K562 (cell line): ENCODE data around the gene PPP3CA. TPM values are rescaled to one million over a fixed set of nuclear protein-coding genes. Genes with fewer than 3 reads are reported as not detected.

ENCODE experiments used
- ATAC-seq: fragments of 200-7000 bp; cut with Tn5 transposase; 3 replicates; pipeline ENCODE4 v1.9.1; 2020; ENCODE audit warnings: moderate library complexity
- Bru-seq: library from RNA; stranded (reverse); fragments of 400-500 nt; gene quantifications from one replicate; lab custom pipeline; 2021; lab: Mats Ljungman, UMichigan
- BruChase-seq, 2 experiments: library from RNA; stranded (reverse); fragments of 400-500 nt; gene quantifications; one replicate each; lab custom pipeline; 2021; lab: Mats Ljungman, UMichigan
- BruUV-seq: library from RNA; stranded (reverse); fragments of 400-500 nt; replicated peaks from 2 replicates; lab custom pipeline; 2021; lab: Mats Ljungman, UMichigan
- CTCF ChIA-PET: fragments of 300-600 bp; formaldehyde crosslinking; extraction: SDS; loops from one replicate; lab custom pipeline; 2021; ENCODE audit warnings: low intra/inter-chr PET ratio; lab: Yijun Ruan, JAX
- POLR2A ChIA-PET: fragments of 300-600, 350-650 bp; sonication (Branson Sonifier 250); formaldehyde crosslinking; extraction: SDS; loops from one replicate; lab custom pipeline; 2021; ENCODE audit warnings: antibody characterized with exemption, inconsistent platforms; lab: Yijun Ruan, JAX
- DNase-seq, 4 experiments: peaks; one replicate each; pipeline versions ENCODE4 v3.0.0 to v3.0.0-alpha.2; 2011 to 2018; ENCODE audit warnings: low spot score in 3 of 4, mixed read lengths in 3 of 4; ENCODE audit errors: extremely low read depth in 1 of 4
- FAIRE-seq: peaks from 2 replicates; lab custom pipeline; 2011; peaks lifted over from hg19 to GRCh38; lab: Jason Lieb, UNC
- H2AFZ ChIP-seq: 2 replicates; pipeline ENCODE4 v1.6.0; 2011; ENCODE audit warnings: low read depth, low read length, control low read depth, inconsistent platforms
- H3K27ac ChIP-seq: fragments of 200-600 bp; 3 replicates; pipeline ENCODE4 v1.8.0; 2011; ENCODE audit warnings: low read depth, mild to moderate bottlenecking, control low read depth, inconsistent platforms, low read length, moderate library complexity, mixed read lengths; ENCODE audit errors: extremely low read depth
- H3K27me3 ChIP-seq, 2 experiments: fragments of 300-600 bp in 1 of 2; 2 replicates in 1 of 2; 3 replicates in 1 of 2; pipeline versions ENCODE4 v1.6.0 to v1.8.0; 2011; ENCODE audit warnings: inconsistent platforms in 2 of 2, low read length in 2 of 2, mild to moderate bottlenecking in 1 of 2, mixed read lengths in 1 of 2, moderate library complexity in 1 of 2; ENCODE audit not compliant: control insufficient read depth in 2 of 2, insufficient read depth in 2 of 2
- H3K36me3 ChIP-seq: fragments of 300-600 bp; 3 replicates; pipeline ENCODE4 v1.8.0; 2011; ENCODE audit warnings: mild to moderate bottlenecking, low read length, inconsistent platforms; ENCODE audit not compliant: control insufficient read depth, insufficient read depth
- H3K4me1 ChIP-seq, 2 experiments: fragments of 200-600 bp in 1 of 2; replicated peaks in 1 of 2; 2 replicates in 1 of 2; 3 replicates in 1 of 2; pipeline versions ENCODE4 v1.5.1 to v1.8.0; 2011; ENCODE audit warnings: inconsistent platforms in 2 of 2, low read length in 2 of 2, mild to moderate bottlenecking in 1 of 2, mixed read lengths in 1 of 2, moderate library complexity in 1 of 2; ENCODE audit not compliant: control insufficient read depth in 2 of 2, insufficient read depth in 2 of 2
- H3K4me2 ChIP-seq: 2 replicates; pipeline ENCODE4 v1.6.1; 2011; ENCODE audit warnings: low read length, control low read depth, inconsistent platforms, mixed read lengths; ENCODE audit not compliant: insufficient read depth
- H3K4me3 ChIP-seq: fragments of 200-600 bp; sonication (generic), shearing (Covaris generic); 2 replicates; pipeline ENCODE4 v1.5.1; 2016; ENCODE audit warnings: control low read depth, inconsistent platforms
- H3K79me2 ChIP-seq: fragments of 200-600 bp; 3 replicates; pipeline ENCODE4 v1.8.0; 2011; ENCODE audit warnings: low read length, inconsistent platforms; ENCODE audit not compliant: control insufficient read depth, insufficient read depth
- H3K9ac ChIP-seq, 2 experiments: 2 replicates each; pipeline versions ENCODE4 v1.6.0 to v1.6.1; 2011; ENCODE audit warnings: low read depth in 2 of 2, low read length in 2 of 2, control low read depth in 1 of 2, inconsistent platforms in 1 of 2, mild to moderate bottlenecking in 1 of 2, mixed read lengths in 1 of 2; ENCODE audit not compliant: insufficient read depth in 1 of 2
- H3K9me1 ChIP-seq: one replicate; pipeline ENCODE4 v1.6.0; 2011; ENCODE audit warnings: inconsistent platforms, mild to moderate bottlenecking, low read length, moderate library complexity; ENCODE audit not compliant: control insufficient read depth, insufficient read depth
- H3K9me3 ChIP-seq: replicated peaks from 2 replicates; pipeline ENCODE4 v1.5.1; 2011; ENCODE audit warnings: low read depth, low read length, inconsistent platforms; ENCODE audit not compliant: control insufficient read depth, insufficient read depth
- H4K20me1 ChIP-seq: replicated peaks from 2 replicates; pipeline ENCODE4 v1.6.1; 2011; ENCODE audit warnings: low read length, inconsistent platforms, mixed read lengths; ENCODE audit not compliant: control insufficient read depth, insufficient read depth
- ETV5 ChIP-seq: sonication (generic); formaldehyde crosslinking; IDR thresholded peaks from 2 replicates; pipeline ENCODE4 v1.4.0; 2020; ENCODE audit warnings: low read depth, mild to moderate bottlenecking, missing genetic modification reagents
- GABPB1 ChIP-seq: sonication (generic); formaldehyde crosslinking; IDR thresholded peaks from 2 replicates; pipeline ENCODE4 v1.8.0; 2022; ENCODE audit warnings: mild to moderate bottlenecking, missing genetic modification reagents
- LCOR ChIP-seq: sonication (generic); formaldehyde crosslinking; IDR thresholded peaks from 2 replicates; pipeline ENCODE4 v1.8.0; 2022; ENCODE audit warnings: mild to moderate bottlenecking, missing genetic modification reagents
- NONO ChIP-seq, 2 experiments: fragments of 200-400 bp in 1 of 2; fragments of 450-650 bp in 1 of 2; formaldehyde crosslinking in 1 of 2; IDR thresholded peaks; 2 replicates each; pipeline ENCODE4 v1.6.1; 2017; ENCODE audit warnings: low read depth in 2 of 2, mild to moderate bottlenecking in 2 of 2, moderate library complexity in 2 of 2, low read length in 1 of 2
- PHF8 ChIP-seq: fragments of 200-600 bp; sonication (generic); IDR thresholded peaks from 2 replicates; pipeline ENCODE4 v1.6.1; 2012; ENCODE audit warnings: mixed run types, mild to moderate bottlenecking, inconsistent platforms, low read length, moderate library complexity, borderline replicate concordance
- RB1 ChIP-seq: fragments of 450-650 bp; IDR thresholded peaks from 2 replicates; pipeline ENCODE4 v1.6.1; 2017; ENCODE audit warnings: low read depth, mild to moderate bottlenecking
- RBFOX2 ChIP-seq: fragments of 200-400 bp; formaldehyde crosslinking; IDR thresholded peaks from 2 replicates; pipeline ENCODE4 v1.6.1; 2017; ENCODE audit warnings: low read depth, mild to moderate bottlenecking, low read length, moderate library complexity
- RHOXF2B ChIP-seq: fragments of 250-450 bp; sonication (Bioruptor Pico); conservative IDR thresholded peaks from 2 replicates; pipeline ENCODE4 v1.5.1; 2021
- SMAD4 ChIP-seq: fragments of 250-450 bp; sonication (Bioruptor Pico); conservative IDR thresholded peaks from 2 replicates; pipeline ENCODE4 v1.8.0; 2021; ENCODE audit warnings: inconsistent platforms, mild to moderate bottlenecking, moderate library complexity
- ZNF347 ChIP-seq: fragments of 450-650 bp; formaldehyde crosslinking; IDR thresholded peaks from 2 replicates; pipeline ENCODE4 v1.4.0; 2020; ENCODE audit warnings: low read depth, mild to moderate bottlenecking, moderate library complexity
- ZNF384 ChIP-seq: IDR thresholded peaks from 2 replicates; pipeline ENCODE4 v1.6.1; 2012; ENCODE audit warnings: low read depth, low read length, improper control_type of control experiment
- WGBS: fragments of 100-300 bp; shearing (Covaris generic); methylation state at CpG from one replicate; pipeline ENCODE4 v1.1.6; 2016; ENCODE audit warnings: low coverage, mixed read lengths; ENCODE audit not compliant: insufficient coverage; ENCODE audit errors: missing lambda C conversion rate; 5-methylcytosine and 5-hydroxymethylcytosine counted together
- in situ Hi-C: fragments of 300-500 bp; cut with MboI; formaldehyde crosslinking; loops from 4 replicates; pipeline ENCODE4 v1.15.0; 2018; ENCODE audit warnings: inconsistent platforms, mixed read lengths
- intact Hi-C: fragments of 100-400 bp; cut with micrococcal nuclease; formaldehyde crosslinking; loops from 2 replicates; pipeline ENCODE4 v1.14.2; 2022
- long read RNA-seq, 3 experiments: library from polyadenylated mRNA in 2 of 3; library from RNA in 1 of 3; unstranded in 2 of 3; stranded (forward) in 1 of 3; transcript quantifications; one replicate each; pipeline ENCODE4 v2.0.0, GENCODE V29; 2019 to 2022
- polyA minus RNA-seq, 3 experiments: library from RNA; depleted of rRNA, polyadenylated mRNA; stranded (reverse); fragments of >200 nt; gene quantifications; 2 replicates each; pipeline ENCODE4 v1.2.3, GENCODE V29; 2011
- polyA plus RNA-seq, 8 experiments: library from polyadenylated mRNA; depleted of rRNA in 4 of 8; stranded (reverse) in 5 of 8; unstranded in 3 of 8; fragments of >200 nt; fragmentation: Nextera tagmentation in 2 of 8; fragmentation: Illumina TruSeq in 1 of 8; extraction: Ambion mirVana in 2 of 8; extraction: Trizol in 1 of 8; gene quantifications; 2 replicates each; pipeline versions ENCODE4 v1.2.1 to v1.2.3, GENCODE V29; 2011 to 2014; ENCODE audit warnings: inconsistent platforms in 1 of 8, missing spikeins in 1 of 8
- total RNA-seq, 7 experiments: library from RNA; depleted of rRNA in 6 of 7; stranded (reverse); fragments of >200 nt in 6 of 7; fragmentation: Illumina TruSeq in 2 of 7; extraction: Trizol in 2 of 7; gene quantifications; 2 replicates each; pipeline versions ENCODE4 v1.2.1 to v1.2.3, GENCODE V29; 2011 to 2021; ENCODE audit warnings: low replicate concordance in 1 of 7
- TF ChIP-seq, protein P1 (sequence below): fragments of 250-450 bp; sonication (Bioruptor Pico); IDR thresholded peaks from 2 replicates; pipeline ENCODE4 v1.9.0; 2021; ENCODE audit warnings: mild to moderate bottlenecking
- TF ChIP-seq, protein P2 (sequence below), 2 experiments: IDR thresholded peaks; 2 replicates each; pipeline ENCODE4 v1.6.1; 2012; ENCODE audit warnings: improper control_type of control experiment in 2 of 2, low read depth in 2 of 2, low read length in 2 of 2, borderline replicate concordance in 1 of 2
- TF ChIP-seq, protein P3 (sequence below): sonication (generic); IDR thresholded peaks from 2 replicates; pipeline ENCODE4 v1.6.1; 2016

The PPP3CA gene
- total RNA-seq (2011; cell fraction: chromatin; rRNA removed; ENCODE audit: low replicate concordance) = 2.3 and 4.3 TPM in 2 replicates
- total RNA-seq (2011; cell fraction: nucleolus; rRNA removed) = 0.83 and 0.92 TPM in 2 replicates
- 0.81 and 1.1 TPM in 2 replicates for total RNA-seq (2011; cell fraction: nucleoplasm; rRNA removed)
- total RNA-seq (2014; rRNA removed) (1.4 and 1.6 TPM in 2 replicates), total RNA-seq (2014; rRNA removed; fragmentation: Illumina TruSeq; extraction: Trizol) (2.0 and 3.0 TPM in 2 replicates), total RNA-seq (2015; rRNA removed; fragmentation: Illumina TruSeq; extraction: Trizol) (2.6 and 2.8 TPM in 2 replicates), total RNA-seq (2021) (2.8 and 3.2 TPM in 2 replicates), polyA plus RNA-seq (2011; rRNA removed) (1.6 and 1.7 TPM in 2 replicates), polyA plus RNA-seq (2014; fragmentation: Illumina TruSeq; extraction: Trizol) (1.4 and 1.9 TPM in 2 replicates), polyA plus RNA-seq (2014; fragmentation: Nextera tagmentation; extraction: Ambion mirVana) (1 to 10 TPM; 1.4 TPM), polyA plus RNA-seq (2014; rRNA removed) (0.94 and 1.0 TPM in 2 replicates), polyA minus RNA-seq (2011; rRNA and poly(A)+ RNA removed) (4.2 and 4.8 TPM in 2 replicates), Bru-seq, nascent RNA (percentile 46 among the genes with signal in this experiment), BruChase-seq, experiment 1, labeled RNA remaining after a 2-hour chase (percentile 53 among the genes with signal in this experiment), BruChase-seq, experiment 2, labeled RNA remaining after a 6-hour chase (percentile 50 among the genes with signal in this experiment)
- 0.57 and 0.74 TPM in 2 replicates for polyA plus RNA-seq (2011; cell fraction: cytosol; rRNA removed)
- polyA plus RNA-seq (2011; cell fraction: nucleus; rRNA removed) = 0.62 and 0.75 TPM in 2 replicates
- polyA plus RNA-seq (2012) = 5.3 and 6.2 TPM in 2 replicates
- polyA minus RNA-seq (2011; cell fraction: cytosol; rRNA and poly(A)+ RNA removed) = 2.3 and 3.5 TPM in 2 replicates
- polyA minus RNA-seq (2011; cell fraction: nucleus; rRNA and poly(A)+ RNA removed) = 1.9 and 2.8 TPM in 2 replicates
- long read RNA-seq, experiment 1, full-length matches to known transcripts = 1 of 6 reads
- long read RNA-seq, experiment 1, partial matches to known transcripts = 2 of 6 reads
- long read RNA-seq, experiment 1, other reads (novel, unspliced or antisense) = 3 of 6 reads
- long read RNA-seq, experiment 2, partial matches to known transcripts = 0 of 2 reads
- long read RNA-seq, experiment 2, other reads (novel, unspliced or antisense) = 2 of 2 reads
- long read RNA-seq, experiment 3, partial matches to known transcripts = 0 of 2 reads
- long read RNA-seq, experiment 3, other reads (novel, unspliced or antisense) = 1 of 2 reads

DNA sequence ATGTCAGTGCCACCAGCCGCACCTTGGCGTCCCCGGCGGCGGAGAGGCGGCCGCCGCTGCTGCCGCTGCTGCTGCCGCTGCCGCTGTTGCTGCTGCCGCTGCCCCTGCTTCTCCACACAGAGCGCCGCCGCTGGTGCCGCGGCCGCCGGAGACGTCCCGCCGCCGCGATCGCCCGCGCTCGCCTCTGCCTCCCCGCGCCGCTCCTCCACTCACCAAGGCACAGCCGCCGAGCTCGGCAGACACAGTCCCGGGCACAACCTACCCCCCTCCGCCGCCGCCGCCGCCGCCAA is at the start of gene PPP3CA:
Gene PPP3CA (minus strand): TSS at position 260 of the 290 bp plus-strand sequence.
- H3K4me3 ChIP-seq = peak within 1 kb of the TSS; percentile 77
- intact Hi-C loops = loop anchor here (10.0 kb wide), 1 partner anchor 1268 kb away; no protein-coding TSS in a partner anchor
- H4K20me1 ChIP-seq = 0 out of 2 replicates have a peak, but pooled peaks cover 5% of the 10 kb centered on the region
- H3K4me2 ChIP-seq = peak within 1 kb of the TSS; percentile 95
- no peak for FAIRE-seq
- no peaks in the 10 kb centered on the region for H3K36me3 ChIP-seq
- no peak for DNase-seq
- no peaks in the 10 kb centered on the region for H3K9me3 ChIP-seq
- no peaks in the 10 kb centered on the region for H3K79me2 ChIP-seq
- POLR2A ChIA-PET = interaction anchor here (0.6 kb wide), 1 partner anchor 31 kb away, joined by 4 read pairs; no protein-coding TSS in a partner anchor
- no peaks in the 10 kb centered on the region for H3K9me1 ChIP-seq
- BruUV-seq = no TSS peak
- H3K4me1 ChIP-seq = peaks cover 5 to 21% of the 10 kb centered on the region in 2 experiments; a peak in 4 of 5 replicates
- in situ Hi-C loops = no loop called here
- H3K9ac ChIP-seq = peak within 1 kb of the TSS; percentile 12 to 93; a peak in 3 of 4 replicates
- H3K27me3 ChIP-seq = peaks cover 0 to 7% of the 10 kb centered on the region in 2 experiments; a peak in 3 of 5 replicates
- peak within 1 kb of the TSS; percentile 98 for H2AFZ ChIP-seq
- CTCF ChIA-PET = no interaction called here
- 0% methylated on average over 6 of the region's 41 CpGs for WGBS
- peak within 1 kb of the TSS; percentile 61; the same call in 2 of the 3 replicates for H3K27ac ChIP-seq
- peak; percentile 66 for ATAC-seq
- no peak for TF ChIP-seq LCOR (CRISPR knock-in tag)
- no peak for TF ChIP-seq GABPB1
- TF ChIP-seq RB1 = peak; percentile 69; the same call in 1 of the 2 replicates
- TF ChIP-seq ZNF384 = no peak
- TF ChIP-seq ETV5 = no peak
- TF ChIP-seq, protein P1, sequence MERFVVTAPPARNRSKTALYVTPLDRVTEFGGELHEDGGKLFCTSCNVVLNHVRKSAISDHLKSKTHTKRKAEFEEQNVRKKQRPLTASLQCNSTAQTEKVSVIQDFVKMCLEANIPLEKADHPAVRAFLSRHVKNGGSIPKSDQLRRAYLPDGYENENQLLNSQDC = peak; percentile 61; the same call in 1 of the 2 replicates
- TF ChIP-seq, protein P2, sequence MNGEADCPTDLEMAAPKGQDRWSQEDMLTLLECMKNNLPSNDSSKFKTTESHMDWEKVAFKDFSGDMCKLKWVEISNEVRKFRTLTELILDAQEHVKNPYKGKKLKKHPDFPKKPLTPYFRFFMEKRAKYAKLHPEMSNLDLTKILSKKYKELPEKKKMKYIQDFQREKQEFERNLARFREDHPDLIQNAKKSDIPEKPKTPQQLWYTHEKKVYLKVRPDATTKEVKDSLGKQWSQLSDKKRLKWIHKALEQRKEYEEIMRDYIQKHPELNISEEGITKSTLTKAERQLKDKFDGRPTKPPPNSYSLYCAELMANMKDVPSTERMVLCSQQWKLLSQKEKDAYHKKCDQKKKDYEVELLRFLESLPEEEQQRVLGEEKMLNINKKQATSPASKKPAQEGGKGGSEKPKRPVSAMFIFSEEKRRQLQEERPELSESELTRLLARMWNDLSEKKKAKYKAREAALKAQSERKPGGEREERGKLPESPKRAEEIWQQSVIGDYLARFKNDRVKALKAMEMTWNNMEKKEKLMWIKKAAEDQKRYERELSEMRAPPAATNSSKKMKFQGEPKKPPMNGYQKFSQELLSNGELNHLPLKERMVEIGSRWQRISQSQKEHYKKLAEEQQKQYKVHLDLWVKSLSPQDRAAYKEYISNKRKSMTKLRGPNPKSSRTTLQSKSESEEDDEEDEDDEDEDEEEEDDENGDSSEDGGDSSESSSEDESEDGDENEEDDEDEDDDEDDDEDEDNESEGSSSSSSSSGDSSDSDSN (IDR thresholded peaks at IDR 0.05; ENCODE audit: borderline replicate concordance in 1 of 2, low read depth in 2 of 2, low read length in 2 of 2) = 0 out of 4 replicates have a peak, but pooled peaks of 1 of the 2 experiments have one; percentile 54
- TF ChIP-seq, protein P3, sequence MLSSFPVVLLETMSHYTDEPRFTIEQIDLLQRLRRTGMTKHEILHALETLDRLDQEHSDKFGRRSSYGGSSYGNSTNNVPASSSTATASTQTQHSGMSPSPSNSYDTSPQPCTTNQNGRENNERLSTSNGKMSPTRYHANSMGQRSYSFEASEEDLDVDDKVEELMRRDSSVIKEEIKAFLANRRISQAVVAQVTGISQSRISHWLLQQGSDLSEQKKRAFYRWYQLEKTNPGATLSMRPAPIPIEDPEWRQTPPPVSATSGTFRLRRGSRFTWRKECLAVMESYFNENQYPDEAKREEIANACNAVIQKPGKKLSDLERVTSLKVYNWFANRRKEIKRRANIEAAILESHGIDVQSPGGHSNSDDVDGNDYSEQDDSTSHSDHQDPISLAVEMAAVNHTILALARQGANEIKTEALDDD = no peak
- 0 out of 4 replicates have a peak, but pooled peaks of 1 of the 2 experiments have one; percentile 13 for TF ChIP-seq NONO (IDR thresholded peaks at IDR 0.05; ENCODE audit: low read depth in 2 of 2, low read length in 1 of 2)
- no peak for TF ChIP-seq RHOXF2B
- peak; percentile 18; the same call in 1 of the 2 replicates for TF ChIP-seq SMAD4 (CRISPR knock-in tag)
- no peak for TF ChIP-seq ZNF347 (CRISPR knock-in tag)
- TF ChIP-seq PHF8 = peak; percentile 56; the same call in 1 of the 2 replicates
- peak; percentile 44; the same call in 1 of the 2 replicates for TF ChIP-seq RBFOX2
